H1 (cell line): ENCODE results near the gene COLEC11. TPM values are rescaled to one million over a fixed set of nuclear protein-coding genes. Genes with fewer than 3 reads are reported as not detected.

Experiments
- CTCF ChIA-PET: fragments of 300-600 bp; sonication (Branson Sonifier 250); formaldehyde crosslinking; loops from one replicate; lab custom pipeline; 2021; ENCODE audit not compliant: partially characterized antibody; lab: Charles Lee
- POLR2A ChIA-PET: fragments of 300-600 bp; sonication (Branson Sonifier 250); formaldehyde crosslinking; loops from one replicate; lab custom pipeline; 2021; ENCODE audit warnings: inconsistent platforms; ENCODE audit not compliant: partially characterized antibody; lab: Charles Lee
- DNase-seq, 2 experiments: peaks; one replicate each; pipeline versions ENCODE4 v3.0.0 to v3.0.0-alpha.2; 2010 to 2022; ENCODE audit warnings: low spot score in 2 of 2, low read depth in 1 of 2, mixed read lengths in 1 of 2
- FAIRE-seq: peaks from 2 replicates; lab custom pipeline; 2011; peaks lifted over from hg19 to GRCh38; lab: Jason Lieb, UNC
- H2AFZ ChIP-seq: 2 replicates; pipeline ENCODE4 v1.8.1; 2012; ENCODE audit warnings: low read length, inconsistent platforms
- H2AK5ac ChIP-seq: 2 replicates; pipeline ENCODE4 v1.6.1; 2013; ENCODE audit warnings: low read depth, low read length
- H2BK120ac ChIP-seq: replicated peaks from 2 replicates; pipeline ENCODE3; 2013; ENCODE audit warnings: low read depth, low read length, inconsistent platforms
- H2BK12ac ChIP-seq: 2 replicates; pipeline ENCODE4 v1.6.1; 2013; ENCODE audit warnings: low read depth, low read length
- H2BK15ac ChIP-seq: 2 replicates; pipeline ENCODE4 v1.6.1; 2013; ENCODE audit warnings: low read length
- H2BK20ac ChIP-seq: 2 replicates; pipeline ENCODE4 v1.6.1; 2013; ENCODE audit warnings: low read length
- H2BK5ac ChIP-seq: 2 replicates; pipeline ENCODE4 v1.6.1; 2013; ENCODE audit warnings: low read depth, low read length
- H3K14ac ChIP-seq: 2 replicates; pipeline ENCODE4 v1.6.1; 2013; ENCODE audit warnings: inconsistent platforms; ENCODE audit not compliant: insufficient read length
- H3K18ac ChIP-seq: 2 replicates; pipeline ENCODE4 v1.6.1; 2013; ENCODE audit warnings: low read length; ENCODE audit errors: extremely low read depth
- H3K23ac ChIP-seq: 2 replicates; pipeline ENCODE4 v1.6.1; 2013; ENCODE audit warnings: inconsistent platforms; ENCODE audit not compliant: insufficient read length
- H3K23me2 ChIP-seq: 2 replicates; pipeline ENCODE4 v1.6.1; 2013; ENCODE audit warnings: low read depth, low read length
- H3K27ac ChIP-seq: 2 replicates; pipeline ENCODE4 v1.6.1; 2011; ENCODE audit warnings: low read depth, low read length, inconsistent platforms
- H3K27me3 ChIP-seq, 4 experiments: replicated peaks in 1 of 4; 1 replicate in 1 of 4; 2 replicates in 3 of 4; pipeline versions ENCODE4 v1.6.1 to v1.8.1; 2011 to 2013; ENCODE audit warnings: low read length in 3 of 4, mild to moderate bottlenecking in 3 of 4, inconsistent platforms in 2 of 4, mixed read lengths in 2 of 4, moderate library complexity in 1 of 4; ENCODE audit not compliant: control insufficient read depth in 3 of 4, insufficient read depth in 3 of 4; ENCODE audit errors: extremely low read depth in 1 of 4
- H3K36me3 ChIP-seq, 4 experiments: 2 replicates each; pipeline versions ENCODE4 v1.6.1 to v1.8.1; 2011 to 2013; ENCODE audit warnings: mild to moderate bottlenecking in 4 of 4, low read length in 3 of 4, moderate library complexity in 2 of 4, control low read depth in 1 of 4, inconsistent platforms in 1 of 4; ENCODE audit not compliant: insufficient read depth in 4 of 4, control insufficient read depth in 2 of 4
- H3K4ac ChIP-seq: replicated peaks from 2 replicates; pipeline ENCODE3; 2013; ENCODE audit warnings: low read length, low read depth, mixed read lengths, inconsistent platforms; ENCODE audit not compliant: insufficient read length
- H3K4me1 ChIP-seq, 4 experiments: replicated peaks in 1 of 4; 1 replicate in 1 of 4; 2 replicates in 3 of 4; pipeline versions ENCODE4 v1.6.1 to v1.8.1; 2011 to 2013; ENCODE audit warnings: low read length in 3 of 4, inconsistent platforms in 2 of 4, mixed read lengths in 1 of 4; ENCODE audit not compliant: insufficient read depth in 4 of 4, control insufficient read depth in 3 of 4
- H3K4me2 ChIP-seq, 2 experiments: 2 replicates each; pipeline versions ENCODE4 v1.6.1 to v1.8.1; 2011 to 2013; ENCODE audit warnings: low read depth in 2 of 2, low read length in 2 of 2, control low read depth in 1 of 2, inconsistent platforms in 1 of 2, mild to moderate bottlenecking in 1 of 2; ENCODE audit not compliant: insufficient read depth in 1 of 2
- H3K4me3 ChIP-seq, 4 experiments: fragments of 200-600, 300-600 bp in 1 of 4; sonication (generic), shearing (Covaris generic), sonication (Bioruptor Twin) in 1 of 4; 2 replicates each; pipeline versions ENCODE4 v1.5.1 to v1.8.1; 2011 to 2016; ENCODE audit warnings: low read length in 4 of 4, low read depth in 3 of 4, control low read depth in 2 of 4, inconsistent platforms in 2 of 4, mild to moderate bottlenecking in 2 of 4, mixed read lengths in 1 of 4, moderate library complexity in 1 of 4; ENCODE audit not compliant: insufficient read depth in 2 of 4; ENCODE audit errors: extremely low read depth in 1 of 4
- H3K56ac ChIP-seq: replicated peaks from 2 replicates; pipeline ENCODE3; 2013; ENCODE audit warnings: low read depth, mild to moderate bottlenecking, mixed read lengths, low read length, inconsistent platforms; ENCODE audit not compliant: insufficient read length
- H3K79me1 ChIP-seq: 2 replicates; pipeline ENCODE4 v1.6.1; 2013; ENCODE audit warnings: low read depth, low read length, control low read depth
- H3K79me2 ChIP-seq, 2 experiments: 2 replicates each; pipeline versions ENCODE4 v1.6.1 to v1.8.1; 2012 to 2013; ENCODE audit warnings: low read length in 2 of 2, mild to moderate bottlenecking in 2 of 2, inconsistent platforms in 1 of 2; ENCODE audit not compliant: insufficient read depth in 2 of 2, control insufficient read depth in 1 of 2
- H3K9ac ChIP-seq, 4 experiments: replicated peaks in 1 of 4; 1 replicate in 1 of 4; 2 replicates in 3 of 4; pipeline versions ENCODE4 v1.6.1 to v1.8.1; 2011 to 2013; ENCODE audit warnings: low read depth in 3 of 4, low read length in 3 of 4, control low read depth in 2 of 4, mild to moderate bottlenecking in 2 of 4, moderate library complexity in 2 of 4, inconsistent platforms in 1 of 4; ENCODE audit errors: extremely low read depth in 1 of 4
- H3K9me3 ChIP-seq, 2 experiments: 2 replicates each; pipeline versions ENCODE4 v1.6.1 to v1.8.1; 2012 to 2013; ENCODE audit warnings: mild to moderate bottlenecking in 2 of 2, moderate library complexity in 2 of 2, control low read depth in 1 of 2, inconsistent platforms in 1 of 2, low read depth in 1 of 2, low read length in 1 of 2, mixed read lengths in 1 of 2; ENCODE audit not compliant: insufficient read depth in 2 of 2
- H4K20me1 ChIP-seq, 2 experiments: replicated peaks in 1 of 2; 2 replicates each; pipeline versions ENCODE3 to v1.8.1; 2011 to 2013; ENCODE audit warnings: inconsistent platforms in 2 of 2, low read length in 2 of 2, mild to moderate bottlenecking in 1 of 2; ENCODE audit not compliant: insufficient read depth in 2 of 2, control insufficient read depth in 1 of 2
- H4K5ac ChIP-seq: 2 replicates; pipeline ENCODE4 v1.6.1; 2013; ENCODE audit warnings: low read length, low read depth, mixed read lengths, inconsistent platforms; ENCODE audit not compliant: insufficient read length
- H4K8ac ChIP-seq: 2 replicates; pipeline ENCODE4 v1.8.0; 2013; ENCODE audit warnings: mild to moderate bottlenecking, moderate library complexity, low read length, inconsistent platforms; ENCODE audit not compliant: insufficient read depth; ENCODE audit errors: extremely low read depth
- H4K91ac ChIP-seq: replicated peaks from 2 replicates; pipeline ENCODE3; 2013; ENCODE audit warnings: low read length, mixed read lengths, inconsistent platforms; ENCODE audit not compliant: insufficient read length
- BCL11A ChIP-seq, 2 experiments: IDR thresholded peaks; one replicate each; pipeline ENCODE4 v1.6.1; 2011; ENCODE audit warnings: low read depth in 2 of 2, low read length in 2 of 2, mild to moderate bottlenecking in 2 of 2
- CBX8 ChIP-seq: fragments of 300-800, 300-1000 bp; sonication (generic); IDR thresholded peaks from 2 replicates; pipeline ENCODE4 v1.7.1; 2016; ENCODE audit warnings: low read depth, low read length, borderline replicate concordance
- CHD2 ChIP-seq: IDR thresholded peaks from 2 replicates; pipeline ENCODE4 v1.6.1; 2012; ENCODE audit warnings: low read length, improper control_type of control experiment
- CTBP2 ChIP-seq: IDR thresholded peaks from 2 replicates; pipeline ENCODE4 v1.7.0; 2011; ENCODE audit warnings: borderline replicate concordance, mild to moderate bottlenecking, moderate library complexity, mixed read lengths, low read length; ENCODE audit not compliant: insufficient read depth, insufficient read length
- JUND ChIP-seq: IDR thresholded peaks from 2 replicates; pipeline ENCODE4 v1.6.1; 2011; ENCODE audit warnings: mild to moderate bottlenecking, improper control_type of control experiment, low read length
- KDM1A ChIP-seq: fragments of 200-600, 300-600 bp; sonication (generic); IDR thresholded peaks from 2 replicates; pipeline ENCODE4 v1.7.1; 2016; ENCODE audit warnings: mild to moderate bottlenecking, low read length, borderline replicate concordance
- KDM4A ChIP-seq: IDR thresholded peaks from one replicate; pipeline ENCODE4 v1.7.1; 2012; ENCODE audit warnings: low read depth, mild to moderate bottlenecking, moderate library complexity, low read length, inconsistent platforms; ENCODE audit not compliant: severe bottlenecking
- NANOG ChIP-seq: IDR thresholded peaks from 2 replicates; pipeline ENCODE4 v1.6.1; 2011; ENCODE audit warnings: low read length, low read depth, mild to moderate bottlenecking, inconsistent platforms; ENCODE audit not compliant: insufficient read depth, poor library complexity, severe bottlenecking
- PHF8 ChIP-seq: fragments of 200-600 bp; sonication (generic); conservative IDR thresholded peaks from 2 replicates; pipeline ENCODE4 v1.7.1; 2012; ENCODE audit warnings: low read depth, mild to moderate bottlenecking, inconsistent platforms, low read length, moderate library complexity
- POLR2AphosphoS5 ChIP-seq: IDR thresholded peaks from 2 replicates; pipeline ENCODE4 v1.6.1; 2011; ENCODE audit warnings: low read depth, low read length
- POU5F1 ChIP-seq: IDR thresholded peaks from 2 replicates; pipeline ENCODE4 v1.6.1; 2011; ENCODE audit warnings: low read depth, mild to moderate bottlenecking, low read length, moderate library complexity
- SIX5 ChIP-seq: IDR thresholded peaks from 2 replicates; pipeline ENCODE4 v1.6.1; 2011; ENCODE audit warnings: mild to moderate bottlenecking, low read depth, low read length
- SP1 ChIP-seq: IDR thresholded peaks from 2 replicates; pipeline ENCODE4 v1.6.1; 2011; ENCODE audit warnings: low read depth, low read length
- TAF7 ChIP-seq: optimal IDR thresholded peaks from 2 replicates; pipeline ENCODE3; 2011; ENCODE audit warnings: low read depth, mild to moderate bottlenecking, inconsistent platforms, low read length, moderate library complexity, borderline replicate concordance
- TEAD4 ChIP-seq: IDR thresholded peaks from 2 replicates; pipeline ENCODE4 v1.6.1; 2012; ENCODE audit warnings: low read depth, low read length, inconsistent platforms, mixed read lengths
- YY1 ChIP-seq: IDR thresholded peaks from 2 replicates; pipeline ENCODE4 v1.6.1; 2011; ENCODE audit warnings: low read depth, mild to moderate bottlenecking, low read length
- WGBS, 2 experiments: shearing (Covaris generic) in 1 of 2; methylation state at CpG; one replicate each; pipeline versions ENCODE4 v1.1.6 to v1.1.7; 2013 to 2015; ENCODE audit warnings: low lambda C conversion rate in 2 of 2, mixed read lengths in 2 of 2, inconsistent platforms in 1 of 2, low coverage in 1 of 2, missing lambda C conversion rate in 1 of 2; ENCODE audit not compliant: insufficient replicate concordance in 2 of 2, insufficient coverage in 1 of 2, insufficient read length in 1 of 2; ENCODE audit errors: extremely low coverage in 1 of 2, missing lambda C conversion rate in 1 of 2; 5-methylcytosine and 5-hydroxymethylcytosine counted together
- polyA plus RNA-seq, 7 experiments: library from polyadenylated mRNA; depleted of rRNA in 3 of 7; stranded (reverse) in 5 of 7; unstranded in 2 of 7; fragments of >200 nt in 5 of 7; fragments of 200-250 nt in 2 of 7; gene quantifications; 1 replicate in 5 of 7; 2 replicates in 1 of 7; 4 replicates in 1 of 7; pipeline versions ENCODE4 v1.2.1 to v1.2.3, GENCODE V29; 2011 to 2013; ENCODE audit warnings: missing spikeins in 2 of 7, mixed read lengths in 2 of 7
- total RNA-seq: library from RNA; stranded (reverse); fragmentation: NEBNext Ultra II Directional; extraction: Animal tissue kit (Norgen Biotek cat#: 25700); gene quantifications from 2 replicates; pipeline ENCODE4 v1.2.1, GENCODE V29; 2021

The COLEC11 gene
- total and polyA plus RNA-seq, 2 of the 8 experiments (the other 6 are each of a cell fraction or from before 2014, with no cell fraction given) = 0.47 to 0.80 TPM

- Histone ChIP-seq H4K91ac (no peak overlapping the region), H3K4ac (no peak overlapping the region), H4K20me1 (peaks cover 0 to 5% of the 10 kb centered on the region in 2 experiments), H3K23ac (no peak overlapping the region), H2BK20ac (no peak overlapping the region), H3K27ac (no peak overlapping the region), H3K79me1 (no peaks in the 10 kb centered on the region), H3K4me2 (no peak overlapping the region), H3K4me1 (no peaks in the 10 kb centered on the region), H3K9me3 (no peaks in the 10 kb centered on the region), H3K4me3 (no peak overlapping the region), H2BK12ac (no peak overlapping the region), H2BK120ac (no peak overlapping the region), H4K8ac (no peak overlapping the region), H3K9ac (no peak overlapping the region), H3K18ac (no peak overlapping the region), H2BK5ac (no peak overlapping the region), H2AFZ (no peak overlapping the region), H2BK15ac (no peak overlapping the region), H2AK5ac (no peak overlapping the region), H3K56ac (no peak overlapping the region), H3K14ac (no peak overlapping the region), H3K23me2 (no peaks in the 10 kb centered on the region), H3K27me3 (no peaks in the 10 kb centered on the region), H3K79me2 (no peaks in the 10 kb centered on the region), H4K5ac (no peak overlapping the region), H3K36me3 (no peaks in the 10 kb centered on the region)
- DNase-seq = no peak
- 78% methylated on average over 6 of the region's 6 CpGs; no CpG with 5 or more reads in 1 of the 2 experiments for WGBS, 2 experiments
- POLR2A ChIA-PET = interaction anchor here (1.7 to 5.9 kb wide), 2 partner anchors 11 to 18 kb away, joined by 5 to 69 read pairs; no protein-coding TSS in a partner anchor
- FAIRE-seq = no peak
- CTCF ChIA-PET = no interaction called here
- TF ChIP-seq POU5F1 = no peak
- no peak for TF ChIP-seq PHF8
- no peak for TF ChIP-seq POLR2AphosphoS5
- no peak for TF ChIP-seq SIX5
- no peak for TF ChIP-seq NANOG
- no peak for TF ChIP-seq KDM1A
- no peak for TF ChIP-seq CBX8
- TF ChIP-seq KDM4A = no peak
- no peak for TF ChIP-seq CTBP2
- no peak for TF ChIP-seq TEAD4
- no peak for TF ChIP-seq JUND
- TF ChIP-seq SP1 = no peak
- no peak for TF ChIP-seq YY1
- TF ChIP-seq BCL11A (IDR thresholded peaks at IDR 0.05; ENCODE audit: low read depth in 2 of 2, low read length in 2 of 2) = no peak
- TF ChIP-seq TAF7 = no peak
- TF ChIP-seq CHD2 = no peak
Observed at GRCh38 chr2:3597567-3597966, 2.7 kb downstream of the COLEC11 start.
